Measurements from ENCODE around the gene RANBP3. TPM values are rescaled to one million over a fixed set of nuclear protein-coding genes. Genes with fewer than 3 reads are reported as not detected.
"Not testable (repeated sequence)": the region's sequence is repeated elsewhere in the genome, so short reads cannot be mapped to it uniquely, and the experiment has no call there.

The RANBP3 gene
- total RNA-seq, 1 donor from 2014 or later = 49.6 TPM

DNA sequence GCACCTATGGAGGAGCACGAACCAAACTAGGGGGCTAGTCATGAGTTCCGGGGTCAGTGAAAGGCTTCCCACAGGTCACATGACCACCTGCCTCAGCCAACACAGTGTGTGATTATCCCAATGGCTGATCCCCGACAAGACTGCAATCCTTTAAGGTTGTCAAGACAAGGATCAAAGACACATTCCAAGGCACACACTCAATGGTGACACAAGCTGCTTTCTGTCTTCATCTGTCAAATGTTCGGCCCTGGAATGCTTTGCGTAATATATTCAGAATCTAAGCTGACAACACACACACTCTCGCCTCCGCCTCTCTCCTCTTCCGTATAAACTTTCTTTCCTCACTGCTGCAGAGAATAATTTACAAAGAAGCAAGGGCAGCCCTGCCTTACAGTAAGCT is 11.7 kb downstream of the RANBP3 start:
- ATAC-seq = no peak

- ATAC-seq = no peak
Observed at GRCh38 chr19:5964816-5965565, 12.9 kb downstream of the RANBP3 start.

GRCh38 chr19:5963855-5964254 is 14.1 kb downstream of the RANBP3 start:
- ATAC-seq = no peak

- ATAC-seq = not testable (repeated sequence)
Observed at GRCh38 chr19:5963259-5963658, 14.7 kb downstream of the RANBP3 start.

- peak; percentile 55 for ATAC-seq
Observed at GRCh38 chr19:5961969-5962945, 15.7 kb downstream of the RANBP3 start.

- ATAC-seq = not testable (repeated sequence)
Observed at GRCh38 chr19:5961641-5961968, 16.3 kb downstream of the RANBP3 start.

DNA sequence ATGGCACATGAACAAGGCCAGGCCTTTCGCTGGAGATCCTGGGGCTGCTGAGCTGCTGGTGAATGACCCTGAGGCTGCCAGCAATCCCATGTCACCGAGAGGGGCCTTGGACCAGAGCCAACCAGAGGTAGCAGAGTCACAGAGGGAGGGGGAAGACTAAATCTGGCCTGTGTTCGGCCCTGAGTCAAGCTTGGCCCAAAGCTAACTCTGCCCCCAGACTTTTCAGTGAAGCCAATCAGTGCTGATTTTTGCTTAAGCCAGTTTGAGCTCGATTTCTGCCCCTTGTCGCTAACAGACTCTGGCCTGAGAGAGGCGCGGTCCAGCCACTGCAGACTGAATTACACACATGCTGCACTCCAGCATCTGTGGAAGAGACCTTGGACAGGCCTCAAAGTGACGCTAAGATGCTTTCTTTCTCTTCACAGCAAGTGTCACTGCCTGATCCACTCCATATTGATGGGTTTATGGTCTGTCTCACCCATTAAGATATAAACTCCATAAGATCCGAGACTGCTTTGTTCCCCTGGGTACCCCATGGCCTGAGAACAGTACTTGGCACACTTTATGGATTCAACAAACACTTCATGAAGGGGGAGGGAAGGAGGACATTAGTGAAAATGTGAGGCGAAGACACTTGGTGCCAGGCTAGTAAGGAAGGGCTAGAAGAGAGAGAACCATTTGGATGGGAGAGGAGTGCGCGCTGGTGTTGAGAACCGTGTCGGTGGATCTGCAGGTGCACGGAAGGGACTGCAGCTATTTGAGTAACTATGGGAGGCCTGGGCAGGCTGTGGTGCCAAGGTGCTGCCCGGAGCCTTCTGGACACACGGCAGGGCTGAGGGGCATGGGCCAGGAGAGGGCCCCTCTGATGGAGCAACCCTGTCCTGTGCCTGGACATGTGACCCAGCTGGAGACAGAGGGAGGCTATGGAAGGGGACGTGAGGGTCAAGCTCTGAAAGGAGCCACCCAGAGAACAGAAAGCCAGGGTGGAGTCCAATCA is 17.6 kb downstream of the RANBP3 start:
- ATAC-seq = no peak

- no peak for ATAC-seq
Observed at GRCh38 chr19:5959260-5960004, 18.5 kb downstream of the RANBP3 start.

DNA sequence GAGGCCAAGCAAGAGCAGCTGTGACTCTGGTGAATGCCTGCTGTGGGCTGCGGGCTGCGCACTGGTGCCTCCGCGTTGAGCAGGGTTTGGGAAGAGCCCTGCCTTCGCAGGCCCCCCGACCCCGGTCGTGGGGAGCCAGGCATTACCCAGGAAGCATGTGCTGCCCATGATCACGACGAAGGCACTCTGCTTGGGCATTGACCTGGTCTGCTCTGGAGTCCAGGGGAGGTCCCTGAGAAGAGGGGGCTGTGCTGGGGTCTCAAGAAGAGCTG is 19.2 kb downstream of the RANBP3 start:
- ATAC-seq = no peak

- no peak for ATAC-seq
Observed at GRCh38 chr19:5958074-5958850, 19.7 kb downstream of the RANBP3 start.

GRCh38 chr19:5957170-5957569 is 20.8 kb downstream of the RANBP3 start:
- no peak for ATAC-seq

- ATAC-seq = no peak
Observed at GRCh38 chr19:5956728-5957127, 21.2 kb downstream of the RANBP3 start.

- no peak for ATAC-seq
Observed at GRCh38 chr19:5956323-5956722, 21.6 kb downstream of the RANBP3 start.

DNA sequence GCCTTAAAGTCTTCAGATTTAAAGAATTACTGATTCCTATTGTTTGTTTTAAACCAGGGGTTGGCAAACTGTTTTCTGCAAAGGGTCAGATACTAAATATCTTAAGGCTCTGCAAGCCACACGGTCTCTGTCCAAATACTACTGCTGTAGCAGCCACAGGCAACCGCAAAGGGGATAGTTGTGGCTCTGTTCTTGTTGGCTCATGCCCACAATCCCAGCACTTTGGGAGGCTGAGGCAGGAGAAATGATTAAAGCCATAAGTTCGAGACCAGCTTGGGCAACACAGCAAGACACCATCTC is 22.4 kb downstream of the RANBP3 start:
- ATAC-seq = no peak

GRCh38 chr19:5954293-5954692 is 23.6 kb downstream of the RANBP3 start:
- ATAC-seq = no peak

DNA sequence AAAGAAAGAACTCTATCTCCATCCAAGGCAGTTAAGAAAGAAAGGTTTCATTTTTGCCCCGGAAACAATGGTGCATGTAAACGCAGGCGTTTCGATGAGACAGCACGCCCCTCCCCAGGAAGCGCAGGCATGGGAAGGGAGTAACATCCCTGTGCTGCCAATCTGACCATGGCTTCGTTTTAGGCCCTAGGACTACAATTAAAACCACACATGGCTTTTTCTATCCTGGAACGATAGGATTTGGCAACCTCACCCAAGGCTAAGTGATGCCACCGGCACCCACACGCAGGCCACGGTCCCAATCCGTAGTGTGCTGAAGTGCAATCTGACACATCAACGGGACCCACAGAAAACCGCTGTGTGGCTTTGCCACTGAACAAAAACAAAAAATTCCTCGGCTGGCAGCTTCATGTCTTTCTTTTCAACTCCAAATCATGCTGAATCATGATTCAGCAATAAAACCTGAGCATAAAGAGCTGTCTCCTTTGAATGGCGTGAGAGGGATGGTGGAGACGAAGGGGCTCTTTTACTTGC is 24.2 kb downstream of the RANBP3 start:
- no peak for ATAC-seq

- no peak for ATAC-seq
Observed at GRCh38 chr19:5953030-5953589, 24.8 kb downstream of the RANBP3 start.

GRCh38 chr19:5952193-5953029 is 25.5 kb downstream of the RANBP3 start:
- ATAC-seq = no peak

DNA sequence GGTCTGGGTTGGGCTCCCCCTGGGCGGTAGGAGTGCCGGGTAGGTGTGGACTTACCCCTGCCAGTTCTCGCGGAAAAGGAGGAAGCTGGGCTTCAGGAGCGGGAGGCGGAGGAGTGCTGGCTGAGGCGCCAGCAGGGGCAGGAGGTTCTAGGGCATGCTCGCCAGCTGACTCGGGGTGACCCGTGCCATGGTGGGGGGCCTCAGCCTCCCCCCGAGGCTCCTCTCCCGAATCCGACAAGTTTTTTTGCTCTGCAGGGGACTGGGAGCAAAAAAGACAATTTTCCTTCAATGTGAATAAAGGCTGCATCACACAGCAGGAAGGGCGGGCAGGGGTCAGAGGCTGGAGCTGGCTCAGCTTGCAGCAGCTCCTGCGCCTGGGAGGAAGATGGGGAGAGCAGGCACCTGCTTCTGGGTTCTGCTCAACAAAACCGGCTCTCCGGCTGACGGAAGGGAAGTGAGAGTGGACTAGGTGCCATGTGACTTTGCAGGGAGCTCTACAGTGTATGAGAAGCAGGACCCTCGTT is 26.5 kb downstream of the RANBP3 start:
- ATAC-seq = no peak

DNA sequence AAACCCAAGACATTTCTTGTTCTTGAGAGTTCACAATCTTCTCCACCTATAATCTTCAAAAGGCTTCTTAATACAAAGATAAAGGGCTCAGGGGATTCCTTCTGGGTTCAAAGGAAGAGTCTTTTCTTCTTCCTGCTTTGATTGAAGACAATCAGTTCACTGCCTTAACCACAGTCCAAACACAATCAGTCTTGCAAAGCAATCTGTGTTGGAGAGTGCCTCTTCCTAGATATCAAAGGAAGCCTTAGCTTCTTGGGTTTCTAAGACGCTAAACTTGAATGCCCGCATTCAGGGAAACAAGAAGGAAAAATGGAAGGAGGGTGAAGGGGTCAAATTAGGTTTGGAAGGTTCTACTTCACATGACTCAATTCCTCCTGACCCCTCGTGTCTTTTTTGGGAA is 27.2 kb downstream of the RANBP3 start:
- ATAC-seq = no peak

All from esophagus mucosa (tissue), 1 donor.